GM18517 (cell line): ENCODE measurements around the gene IAH1.
"Not testable (repeated sequence)": the region's sequence is repeated elsewhere in the genome, so short reads cannot be mapped to it uniquely, and the experiment has no call there.

Experiments used
- ATAC-seq: cut with Tn5 transposase; IDR thresholded peaks from one replicate; pipeline ENCODE4 v1.9.1; 2021; ENCODE audit warnings: mild to moderate bottlenecking, moderate library complexity; ENCODE audit not compliant: unreplicated experiment

Gene IAH1

DNA sequence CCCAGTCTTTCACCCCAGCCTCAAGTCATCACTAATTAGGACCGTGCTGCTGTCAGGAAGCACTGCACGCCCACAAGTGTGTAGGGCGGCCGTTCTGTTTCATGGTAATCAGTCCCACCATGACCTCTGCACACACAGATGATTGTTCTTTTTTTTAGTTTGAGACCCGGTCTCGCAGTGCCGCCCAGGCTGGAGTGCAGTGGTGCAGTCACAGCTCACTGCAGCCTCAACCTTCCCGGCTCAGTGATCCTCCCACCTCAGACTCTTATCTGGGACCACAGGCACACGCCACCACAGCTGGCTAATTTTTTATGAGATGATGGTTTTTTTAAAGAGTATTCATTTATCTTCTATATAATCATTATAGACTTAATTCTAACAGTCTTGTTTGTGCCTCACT is 1.8 kb upstream of the IAH1 start:
- no peak for ATAC-seq

DNA sequence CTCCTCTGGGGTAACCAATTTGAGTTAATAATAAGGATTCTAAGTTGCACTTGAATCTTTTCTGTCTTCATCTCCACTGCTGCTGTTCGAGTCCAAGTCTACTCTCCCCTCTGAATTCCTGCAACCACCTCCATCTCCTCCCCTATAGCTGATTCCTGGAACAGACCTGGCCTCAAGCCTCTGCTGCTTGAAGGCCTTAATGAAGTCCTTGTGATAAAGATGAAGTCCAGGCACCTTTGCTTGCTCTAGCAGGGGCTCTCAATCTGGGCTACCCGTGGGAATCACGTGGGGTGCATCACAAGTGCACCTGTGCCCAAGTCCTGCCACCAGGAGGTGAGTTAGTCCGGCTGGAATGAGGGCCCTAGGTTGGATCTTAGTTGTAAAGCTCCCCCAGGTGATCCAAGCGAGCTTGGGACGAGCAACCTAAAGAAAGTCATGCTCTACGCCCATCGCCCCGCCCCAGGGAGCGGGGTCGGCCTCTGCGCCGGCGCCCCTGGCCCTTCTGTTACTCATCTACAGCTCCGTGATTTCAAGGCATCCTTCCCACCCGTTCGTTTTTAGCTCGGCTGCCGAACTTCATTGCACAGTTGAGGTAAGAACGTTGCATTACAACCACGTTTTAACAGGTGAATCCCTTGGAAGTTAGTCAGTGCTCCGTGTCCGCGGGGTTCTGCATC is 905 bp upstream of the IAH1 start:
- peak; percentile 8 for ATAC-seq

DNA sequence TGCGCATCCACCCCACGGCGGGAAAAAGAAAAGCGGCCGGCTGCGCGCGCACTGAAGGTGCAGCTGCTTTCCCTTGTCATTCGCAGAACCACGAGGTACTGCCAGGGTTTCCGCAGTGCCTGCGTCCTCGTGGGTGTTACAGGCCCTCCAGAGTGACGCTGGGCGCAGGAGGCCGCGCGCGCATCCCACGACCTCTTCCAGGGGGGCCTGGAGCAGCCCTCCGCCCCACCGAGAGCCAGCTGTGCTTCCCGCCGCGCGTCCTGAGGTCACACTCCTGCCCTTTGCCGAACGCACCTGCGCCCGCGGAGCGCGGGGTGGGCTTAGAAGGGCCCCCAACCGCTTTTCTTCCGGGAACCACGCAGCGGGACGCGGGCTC is 378 bp upstream of the IAH1 start:
- peak; percentile 24 for ATAC-seq

DNA sequence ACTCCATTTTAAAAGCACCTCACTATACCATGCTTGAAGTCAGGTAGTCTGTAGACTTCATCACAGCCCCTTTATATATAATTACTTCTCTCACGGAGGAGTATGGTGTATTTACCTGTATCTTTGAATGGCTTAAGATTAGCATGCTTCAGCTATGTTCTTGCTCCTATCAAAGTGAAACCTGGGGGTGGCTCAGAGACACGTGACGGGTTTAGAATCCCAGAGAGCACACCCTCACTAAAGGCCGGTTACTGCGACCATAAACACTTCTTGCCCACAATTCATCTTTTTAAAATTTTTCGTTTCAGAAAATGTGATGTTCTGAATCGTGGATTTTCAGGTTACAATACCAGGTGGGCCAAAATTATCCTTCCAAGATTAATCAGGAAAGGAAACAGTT is 3.6 kb downstream of the IAH1 start:
- no peak for ATAC-seq

DNA sequence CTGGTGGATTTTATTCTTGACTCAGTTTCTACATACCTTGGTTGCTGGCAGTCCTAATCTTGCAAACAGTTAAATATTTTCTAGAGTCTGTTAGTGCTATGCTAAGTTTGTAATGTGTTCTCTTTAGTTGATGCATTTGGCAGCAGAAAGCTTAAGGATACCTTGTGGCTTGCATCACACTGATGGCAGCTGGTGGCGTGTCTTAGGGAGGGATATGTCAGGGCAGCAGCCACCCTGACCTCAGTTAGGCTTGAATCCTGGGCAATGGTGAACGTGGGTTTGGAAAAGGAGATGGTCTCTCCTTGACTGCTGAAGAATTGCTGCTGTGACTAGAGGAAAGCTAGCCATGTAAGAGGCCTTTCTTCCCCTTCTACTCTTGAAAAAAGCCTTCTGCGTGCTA is 4.2 kb downstream of the IAH1 start:
- ATAC-seq = no peak

DNA sequence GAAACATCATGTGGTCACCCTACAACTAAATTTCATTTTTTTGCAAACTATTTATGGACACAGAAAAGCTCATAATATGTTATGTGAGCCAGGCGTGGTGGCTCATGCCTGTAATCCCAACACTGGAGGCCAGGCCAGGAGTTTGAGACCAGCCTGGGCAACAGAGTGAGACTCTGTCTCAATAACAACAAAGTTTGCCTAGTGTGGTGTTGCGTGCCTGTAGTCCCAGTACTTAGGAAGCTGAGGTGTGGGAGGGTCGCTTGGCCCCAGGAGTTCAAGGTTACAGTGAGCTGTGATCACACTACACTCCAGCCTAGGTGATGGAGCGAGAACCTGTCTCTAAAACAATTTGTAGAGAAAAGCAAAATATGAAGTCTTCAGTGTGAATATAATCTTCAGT is 5.8 kb downstream of the IAH1 start:
- no peak for ATAC-seq

DNA sequence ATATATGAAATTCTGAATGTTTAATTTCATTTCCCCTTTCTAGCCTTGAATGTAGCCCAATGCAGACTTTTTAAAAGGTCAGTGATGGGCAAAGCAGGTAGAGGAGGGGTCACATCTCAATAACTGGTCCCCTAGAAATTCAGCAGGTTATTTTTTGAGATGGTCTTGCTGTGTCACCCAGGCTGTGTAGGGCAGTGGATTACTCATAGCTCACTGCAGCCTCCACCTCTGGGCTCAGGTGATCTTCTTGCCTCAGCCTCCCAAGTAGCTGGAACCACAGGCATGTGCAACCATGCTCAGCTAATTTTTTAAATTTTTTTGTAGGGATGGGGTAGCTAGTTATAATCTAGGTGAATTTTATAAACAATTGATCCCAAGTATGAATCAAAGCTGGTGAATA is 8.8 kb downstream of the IAH1 start:
- no peak for ATAC-seq

DNA sequence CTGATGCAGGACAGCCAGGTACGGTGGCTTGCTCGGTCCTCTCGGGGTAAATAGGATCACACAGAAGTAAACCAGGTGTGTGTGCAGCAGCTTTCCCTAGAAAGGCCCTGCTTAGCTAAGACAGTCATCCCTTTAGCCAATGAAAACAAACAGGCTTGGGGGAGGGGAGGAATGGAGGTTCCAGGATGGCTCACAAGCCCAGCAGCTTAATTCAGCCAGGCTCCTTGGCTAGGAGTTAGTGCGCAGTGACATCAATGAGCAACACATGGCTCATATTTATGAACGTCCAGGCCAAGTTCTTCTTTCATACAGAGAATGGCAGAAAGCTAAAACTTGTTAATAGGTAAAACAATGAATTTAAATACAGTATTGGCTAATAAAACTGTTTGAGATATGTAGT is 10.2 kb downstream of the IAH1 start:
- no peak for ATAC-seq

DNA sequence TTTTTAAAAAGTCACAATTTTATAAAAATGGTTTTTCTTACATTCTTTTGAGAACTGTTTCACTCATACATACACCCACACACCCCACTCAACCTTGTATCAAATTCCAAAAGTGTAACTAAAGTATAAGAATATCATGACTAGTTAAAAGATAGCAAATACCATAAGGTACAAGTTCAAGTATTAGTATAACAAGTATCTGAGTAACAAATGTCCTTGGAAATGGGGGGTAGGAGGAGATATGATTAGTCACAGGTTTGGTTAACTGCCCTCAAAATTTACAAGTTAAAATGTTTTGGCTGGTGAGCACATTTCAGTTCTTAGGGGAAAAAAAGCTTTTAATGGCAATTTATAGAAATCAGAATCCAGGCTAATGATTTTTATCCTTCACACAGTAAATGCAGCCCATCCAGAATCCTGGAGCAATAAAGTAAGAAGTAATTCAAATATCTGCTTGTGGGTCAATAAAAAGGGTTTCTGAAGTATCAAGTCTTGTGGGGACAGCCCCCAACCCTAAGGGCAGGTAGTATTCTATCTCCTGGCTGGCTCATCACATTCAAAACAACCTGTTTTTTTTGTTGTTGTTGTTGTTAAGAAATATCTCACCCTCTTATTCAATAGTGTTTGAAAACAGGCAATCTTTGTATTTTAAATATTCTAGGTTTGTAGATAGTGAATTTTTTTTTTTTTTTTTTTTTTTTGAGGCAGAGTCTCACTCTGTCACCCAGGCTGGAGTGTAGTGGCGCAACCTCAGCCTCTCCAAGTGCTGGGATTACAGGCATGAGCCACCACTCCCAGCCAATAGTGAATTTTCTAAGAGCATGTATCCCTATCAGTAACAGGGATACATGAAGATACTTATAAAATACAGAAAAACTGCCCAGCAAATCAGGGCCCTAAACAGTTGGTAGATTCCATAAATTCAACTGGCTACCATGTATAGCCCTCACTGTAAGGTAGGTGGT is 14.5 kb downstream of the IAH1 start:
- no peak for ATAC-seq

DNA sequence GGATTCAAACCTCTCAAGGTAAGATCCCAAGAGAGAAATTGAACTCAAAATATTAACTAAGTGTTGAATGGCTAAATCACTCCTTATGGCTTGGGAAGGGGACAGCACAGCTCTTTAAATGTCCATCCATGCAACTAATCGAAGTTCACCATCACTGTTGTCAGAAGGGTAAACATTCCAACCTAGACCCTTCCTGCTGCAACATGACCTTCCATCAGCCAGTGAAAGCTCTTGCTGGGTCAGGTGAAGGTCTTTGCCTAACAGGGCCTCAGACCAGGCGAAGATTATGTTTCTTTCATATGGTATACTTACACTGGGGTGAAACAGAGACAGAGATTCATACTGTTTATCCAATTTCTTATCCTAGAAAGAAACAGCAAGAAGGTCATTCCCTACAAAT is 16.4 kb downstream of the IAH1 start:
- no peak for ATAC-seq

DNA sequence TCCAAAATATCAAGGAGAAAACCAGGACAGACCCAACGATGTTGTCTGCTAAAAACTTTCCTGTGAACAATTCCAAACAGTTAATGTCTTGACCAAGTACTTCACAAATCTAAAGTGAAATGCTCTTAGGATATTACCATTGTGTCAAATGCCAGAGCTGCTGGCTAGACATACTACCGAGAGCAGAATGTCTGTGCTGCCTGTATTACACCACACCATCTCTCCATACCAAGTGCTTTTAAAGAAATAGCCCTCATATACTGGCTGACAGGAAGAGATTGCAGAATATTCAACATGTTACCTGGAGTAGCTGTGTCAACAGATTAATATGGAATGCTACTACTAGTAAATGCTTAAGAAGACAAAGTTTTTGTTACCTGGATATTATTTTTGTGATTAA is 18.6 kb downstream of the IAH1 start:
- no peak for ATAC-seq

DNA sequence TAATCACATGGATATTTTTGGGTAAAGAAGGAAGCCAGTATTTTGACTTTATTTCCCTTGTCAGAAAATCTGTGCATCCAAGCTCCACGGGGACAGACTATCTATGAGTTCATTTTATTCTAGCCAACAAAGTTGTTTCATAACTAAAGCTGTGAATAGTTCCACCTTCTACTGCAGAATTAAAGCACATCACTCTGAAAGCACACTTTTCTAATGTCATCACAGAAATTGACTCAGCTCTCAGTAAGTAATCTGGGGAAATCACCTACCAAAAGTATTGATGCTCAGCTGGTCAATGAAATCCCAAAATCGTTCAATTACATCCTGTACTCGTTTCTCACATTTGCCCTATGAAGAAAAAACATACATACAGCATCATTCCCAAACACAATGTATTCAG is 19.1 kb downstream of the IAH1 start:
- no peak for ATAC-seq

DNA sequence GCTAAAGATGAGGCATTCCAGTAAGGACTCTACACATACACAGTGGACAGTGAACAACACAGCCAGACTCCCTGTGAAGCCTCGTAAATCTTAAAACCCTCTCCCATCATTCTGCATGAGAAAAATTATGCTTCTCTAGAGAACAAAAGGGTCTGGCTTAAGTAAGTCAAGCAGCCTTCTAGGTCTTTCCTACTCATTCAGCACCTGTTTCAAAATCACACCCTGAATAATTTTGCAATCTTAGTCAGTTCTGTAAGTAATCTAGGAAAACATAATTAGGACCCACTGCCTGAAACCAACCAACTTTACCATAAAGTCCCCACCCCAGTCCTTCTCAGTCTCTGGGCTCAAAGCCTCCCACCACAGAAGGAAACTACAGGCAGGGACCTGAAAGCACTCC is 19.7 kb downstream of the IAH1 start:
- no peak for ATAC-seq

DNA sequence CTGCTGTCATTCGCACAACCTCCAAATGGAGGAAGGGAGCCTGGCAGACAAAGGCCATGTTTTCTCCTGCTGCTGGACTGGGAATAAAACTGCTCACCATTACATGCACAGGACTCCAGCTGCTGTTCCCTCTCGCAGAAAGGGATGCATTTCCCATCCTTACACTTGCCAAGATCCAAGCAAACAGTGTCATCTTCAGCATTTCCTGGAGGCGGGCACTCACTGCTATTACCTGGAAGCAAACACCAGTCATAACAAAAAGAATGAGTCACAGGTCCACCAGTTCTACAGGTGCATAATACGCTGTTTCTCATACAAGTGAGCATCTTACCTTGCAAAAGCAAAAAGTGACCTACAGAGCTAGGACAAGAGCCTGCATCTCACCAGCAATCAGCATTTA is 22.7 kb downstream of the IAH1 start:
- ATAC-seq = no peak

DNA sequence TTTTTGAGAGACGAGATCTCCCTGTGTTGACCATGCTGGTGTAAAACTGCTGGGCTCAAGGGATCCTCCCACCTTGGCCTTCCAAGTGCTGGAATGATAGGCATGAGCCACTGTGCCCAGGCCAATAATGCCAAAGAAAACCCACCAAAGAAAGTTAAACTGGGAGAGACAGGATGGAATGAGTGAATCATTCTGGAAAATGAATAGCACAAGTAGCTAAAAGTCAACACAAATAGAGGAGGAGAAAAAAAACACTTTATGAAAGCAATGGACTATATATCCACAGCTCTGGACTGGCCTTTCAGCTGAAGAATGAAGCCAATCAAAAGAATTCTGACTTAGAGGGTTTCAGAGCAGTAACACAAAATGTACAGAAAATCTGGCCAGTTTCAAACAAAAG is 23.9 kb downstream of the IAH1 start:
- ATAC-seq = no peak

DNA sequence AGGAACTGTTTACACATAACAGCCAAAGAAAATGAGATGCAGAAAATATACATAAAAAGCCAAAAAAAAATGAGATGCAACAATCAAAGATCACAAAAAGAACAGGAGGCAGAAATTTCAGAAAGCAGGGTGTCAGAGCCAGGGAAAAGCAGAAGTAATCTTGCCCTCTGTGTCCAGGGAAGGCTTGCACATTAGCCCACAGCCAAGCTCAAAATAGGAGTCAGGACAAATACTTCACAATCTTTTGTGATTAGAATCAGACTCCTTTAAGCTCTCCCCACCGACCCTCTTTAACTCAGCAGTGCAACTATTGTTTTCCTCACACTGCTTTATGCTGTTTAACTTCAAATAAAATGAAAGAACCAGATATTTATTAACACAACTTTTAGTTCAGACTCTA is 34.6 kb downstream of the IAH1 start:
- no peak for ATAC-seq

DNA sequence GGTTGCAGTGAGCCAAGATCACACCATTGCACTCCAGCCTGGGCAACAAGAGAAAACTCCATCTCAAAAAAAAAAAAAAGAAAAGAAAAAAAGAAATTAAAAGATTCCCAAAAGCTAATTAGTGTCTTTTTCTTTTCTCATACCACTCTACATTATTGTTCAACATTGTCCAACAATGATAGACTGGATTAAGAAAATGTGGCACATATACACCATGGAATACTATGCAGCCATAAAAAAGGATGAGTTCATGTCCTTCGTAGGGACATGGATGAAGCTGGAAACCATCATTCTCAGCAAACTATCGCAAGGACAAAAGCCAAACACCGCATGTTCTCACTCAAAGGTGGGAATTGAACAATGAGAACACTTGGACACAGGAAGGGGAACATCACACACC is 39.6 kb downstream of the IAH1 start:
- not testable (repeated sequence) for ATAC-seq

DNA sequence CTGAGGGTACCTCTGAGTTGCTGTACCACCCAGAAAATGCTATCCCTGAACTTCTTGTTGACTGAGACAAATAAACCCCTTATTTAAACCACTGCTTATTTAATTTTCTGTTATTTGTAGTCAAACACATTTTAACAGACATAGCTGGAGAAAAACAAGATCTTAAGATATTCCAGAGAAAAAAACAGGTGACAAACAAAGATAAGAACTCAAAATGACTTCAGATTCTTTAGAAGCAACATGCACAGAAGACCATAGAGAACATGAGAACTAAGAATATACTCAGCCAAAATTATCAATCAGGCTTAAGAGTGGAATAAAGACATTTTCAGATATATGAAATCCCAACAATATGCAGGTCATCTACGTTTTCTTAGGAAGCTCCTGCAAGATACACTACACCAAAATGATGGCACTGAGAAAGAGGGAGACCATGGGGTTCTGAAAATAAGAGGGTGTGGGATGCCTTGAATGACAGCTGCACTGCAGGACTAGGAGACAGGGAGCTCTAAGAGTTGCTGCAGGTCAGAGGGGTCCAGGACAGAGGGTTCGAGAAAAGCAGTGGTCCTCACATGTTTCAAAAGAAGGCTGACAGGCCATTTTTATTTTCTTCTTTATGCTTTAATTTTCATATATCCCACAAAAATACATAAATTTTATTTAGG is 42.9 kb downstream of the IAH1 start:
- ATAC-seq = no peak

DNA sequence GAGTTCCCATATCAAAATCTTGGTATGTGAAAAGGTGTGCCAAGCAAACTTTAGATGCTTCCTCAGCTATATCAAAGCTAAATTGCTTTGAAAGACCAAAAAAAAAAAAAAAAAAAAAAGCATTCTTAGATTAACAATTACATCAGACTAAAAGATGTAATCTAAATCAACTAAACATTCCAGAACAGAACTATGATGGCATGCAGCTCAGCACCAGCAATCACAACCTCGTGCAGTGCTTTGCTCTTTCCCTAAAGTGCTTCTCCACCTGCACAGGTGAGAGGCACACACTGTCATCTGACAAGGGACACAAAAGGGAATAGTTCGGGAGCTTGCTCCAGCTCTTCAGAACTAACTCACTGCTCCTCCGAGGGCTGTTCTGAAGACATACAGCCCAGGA is 43.8 kb downstream of the IAH1 start:
- ATAC-seq = no peak

DNA sequence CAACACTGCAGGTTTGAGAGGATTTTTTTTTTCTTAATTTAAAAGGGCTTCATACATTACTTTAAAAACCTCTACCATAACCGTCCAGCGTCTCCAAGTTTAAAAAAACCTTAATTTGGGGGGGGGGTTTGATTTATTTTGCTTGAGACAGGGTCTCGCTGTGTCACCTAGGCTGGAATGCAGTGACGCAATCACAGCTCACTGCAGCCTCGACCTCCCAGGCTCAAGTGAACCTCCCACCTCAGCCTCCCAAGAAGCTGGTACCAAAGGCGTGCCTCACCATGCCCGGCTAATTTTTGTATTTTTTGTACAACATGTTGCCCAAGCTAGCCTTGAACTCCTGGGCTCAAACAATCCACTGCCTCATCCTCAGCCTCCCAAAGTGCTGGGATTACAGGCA is 44.4 kb downstream of the IAH1 start:
- no peak for ATAC-seq

DNA sequence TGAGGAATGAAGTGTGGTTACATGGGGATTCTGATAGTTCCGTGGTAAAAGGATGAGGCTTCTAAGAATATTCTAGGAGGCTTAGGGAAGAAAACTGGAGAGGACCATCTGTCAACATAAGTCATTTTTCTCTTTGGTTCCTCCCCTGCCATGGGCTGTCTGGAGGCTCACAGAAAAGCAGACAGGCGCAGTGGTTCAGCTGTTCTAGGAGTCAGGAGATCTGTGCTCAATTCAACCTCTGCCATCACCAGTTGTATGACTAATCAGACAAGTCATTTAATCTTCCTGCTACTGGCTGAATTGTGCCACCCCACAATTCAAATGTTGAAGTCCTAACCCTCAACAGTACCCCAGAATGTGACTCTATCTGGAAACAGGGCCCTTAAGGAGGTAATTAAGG is 44.9 kb downstream of the IAH1 start:
- no peak for ATAC-seq

DNA sequence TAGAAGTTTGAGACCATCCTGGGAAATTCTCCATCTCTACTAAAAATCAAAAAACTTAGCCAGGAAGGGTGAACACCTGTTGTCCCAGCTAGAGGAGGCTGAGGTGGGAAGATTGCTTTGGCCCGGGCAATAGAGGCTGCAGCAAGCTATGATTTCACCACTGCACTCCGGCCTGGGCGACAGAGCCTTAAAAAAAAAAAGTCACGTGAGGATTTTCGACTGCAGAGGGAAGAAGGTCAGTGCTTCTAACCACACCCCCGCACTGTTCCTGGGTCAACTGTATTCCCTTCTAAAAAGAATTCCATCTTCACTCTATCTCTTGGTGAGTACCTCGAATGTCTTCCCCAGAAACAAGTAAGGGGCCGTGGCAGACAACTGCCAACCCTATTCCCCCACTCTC is 49.9 kb downstream of the IAH1 start:
- no peak for ATAC-seq
